ENCODE measurements around the gene APMAP. TPM values are rescaled to one million over a fixed set of nuclear protein-coding genes. Genes with fewer than 3 reads are reported as not detected.

The APMAP gene
- total and polyA plus RNA-seq, 2 of the 13 experiments (the other 11 are each of a cell fraction or from before 2014, with no cell fraction given) = 168 to 214 TPM

GRCh38 chr20:24998631-24999445 lies 6.3 kb upstream of the APMAP start (continued):
- TF ChIP-seq TMF1 (CRISPR knock-in tag; IDR thresholded peaks at IDR 0.05; ENCODE audit: low read depth) (no peak), FIP1L1 (IDR thresholded peaks at IDR 0.05; ENCODE audit: borderline replicate concordance, insufficient read depth, low read depth, low read length) (no peak), SIN3B (IDR thresholded peaks at IDR 0.05; ENCODE audit: low read length) (no peak), STAG1 (CRISPR knock-in tag; IDR thresholded peaks at IDR 0.05) (no peak)

DNA sequence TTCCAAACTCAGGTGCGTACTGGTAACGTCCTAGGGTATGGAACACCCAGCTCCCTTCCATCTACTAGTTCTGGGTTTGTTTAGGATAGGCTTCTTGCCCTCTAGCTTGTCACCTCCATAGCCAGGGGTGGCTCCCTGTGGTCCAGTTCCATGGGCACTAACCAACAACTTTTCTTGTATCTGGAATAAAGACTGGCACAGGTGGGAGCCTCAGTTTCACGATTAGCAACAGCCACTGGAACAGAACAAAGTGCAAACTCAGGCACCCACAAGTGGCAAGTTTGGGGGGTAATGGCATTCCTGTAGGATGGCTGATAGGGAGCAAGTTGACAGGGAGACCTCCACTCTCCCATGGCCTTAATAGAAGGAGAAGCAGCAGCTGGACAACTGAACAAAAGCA lies 5.6 kb upstream of the APMAP start:
- no peak for FAIRE-seq
- Histone ChIP-seq H4K20me1 (ENCODE audit: insufficient read depth, low read length) (no peaks in the 10 kb centered on the region), H3K27me3 (ENCODE audit: control insufficient read depth in 1 of 2, insufficient read depth in 2 of 2, low read length in 2 of 2) (peaks cover 1 to 7% of the 10 kb centered on the region in 2 experiments; a peak in 1 of 5 replicates), H3K4me2 (ENCODE audit: low read depth, low read length) (no peak overlapping the region), H3K9ac (ENCODE audit: insufficient read depth, low read depth, low read length) (no peak overlapping the region), H3K36me3 (replicated peaks in 1 of 2; ENCODE audit: control insufficient read depth in 1 of 2, insufficient read depth in 2 of 2, low read length in 2 of 2) (no peaks in the 10 kb centered on the region), H3K4me3 (replicated peaks in 1 of 3; ENCODE audit: insufficient read depth in 1 of 3, low read depth in 2 of 3, low read length in 3 of 3) (no peak overlapping the region), H3K27ac (ENCODE audit: extremely low read length, insufficient read depth, low read length) (no peak overlapping the region), H2AFZ (ENCODE audit: low read length) (no peak overlapping the region), H3K4me1 (ENCODE audit: insufficient read depth, low read length) (peaks cover 21% of the 10 kb centered on the region), H3K9me3 (ENCODE audit: low read length) (no peaks in the 10 kb centered on the region), H3K79me2 (ENCODE audit: insufficient read depth, low read length) (no peaks in the 10 kb centered on the region)
- DNase-seq (ENCODE audit: low spot score) = no peak
- ChIA-PET POLR2A (no interaction called here), CTCF (ENCODE audit: low intra/inter-chr PET ratio, low total read pairs) (interaction anchor here (6.9 kb wide), 1 partner anchor 67 kb away, joined by 138 read pairs; no protein-coding TSS in a partner anchor)
- intact Hi-C loops (cut with micrococcal nuclease; ENCODE audit: unreplicated experiment) (loop anchor here (10.0 kb wide), 1 partner anchor 397 kb away; the partner anchor contains the start of gene ABHD12), in situ Hi-C loops (cut with HindIII; ENCODE audit: extremely low pct_ligation_motif_present, low pct_unique_long_range_greater_than_20kb) (loop anchor here (5.0 to 10.0 kb wide), 2 partner anchors 64 to 297 kb away; no protein-coding TSS in a partner anchor)
- no TSS peak for BruUV-seq (replicated peaks)
- no peak for ATAC-seq
- 12% methylated on average over 3 of the region's 3 CpGs for WGBS (ENCODE audit: low lambda C conversion rate)
- no peak for TF ChIP-seq ZNF256 (CRISPR knock-in tag; conservative IDR thresholded peaks at IDR 0.05)
- TF ChIP-seq ZNF543 (CRISPR knock-in tag; IDR thresholded peaks at IDR 0.05) = no peak
- TF ChIP-seq ZNF567 (CRISPR knock-in tag; IDR thresholded peaks at IDR 0.05; ENCODE audit: borderline replicate concordance) = no peak
- no peak for TF ChIP-seq RORA (CRISPR knock-in tag; IDR thresholded peaks at IDR 0.05)
- TF ChIP-seq, protein P1, sequence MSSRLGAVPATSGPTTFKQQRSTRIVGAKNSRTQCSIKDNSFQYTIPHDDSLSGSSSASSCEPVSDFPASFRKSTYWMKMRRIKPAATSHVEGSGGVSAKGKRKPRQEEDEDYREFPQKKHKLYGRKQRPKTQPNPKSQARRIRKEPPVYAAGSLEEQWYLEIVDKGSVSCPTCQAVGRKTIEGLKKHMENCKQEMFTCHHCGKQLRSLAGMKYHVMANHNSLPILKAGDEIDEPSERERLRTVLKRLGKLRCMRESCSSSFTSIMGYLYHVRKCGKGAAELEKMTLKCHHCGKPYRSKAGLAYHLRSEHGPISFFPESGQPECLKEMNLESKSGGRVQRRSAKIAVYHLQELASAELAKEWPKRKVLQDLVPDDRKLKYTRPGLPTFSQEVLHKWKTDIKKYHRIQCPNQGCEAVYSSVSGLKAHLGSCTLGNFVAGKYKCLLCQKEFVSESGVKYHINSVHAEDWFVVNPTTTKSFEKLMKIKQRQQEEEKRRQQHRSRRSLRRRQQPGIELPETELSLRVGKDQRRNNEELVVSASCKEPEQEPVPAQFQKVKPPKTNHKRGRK (CRISPR knock-in tag; IDR thresholded peaks at IDR 0.05) = no peak
- no peak for TF ChIP-seq ZC3H13 (CRISPR knock-in tag; IDR thresholded peaks at IDR 0.05)
- TF ChIP-seq, protein P2, sequence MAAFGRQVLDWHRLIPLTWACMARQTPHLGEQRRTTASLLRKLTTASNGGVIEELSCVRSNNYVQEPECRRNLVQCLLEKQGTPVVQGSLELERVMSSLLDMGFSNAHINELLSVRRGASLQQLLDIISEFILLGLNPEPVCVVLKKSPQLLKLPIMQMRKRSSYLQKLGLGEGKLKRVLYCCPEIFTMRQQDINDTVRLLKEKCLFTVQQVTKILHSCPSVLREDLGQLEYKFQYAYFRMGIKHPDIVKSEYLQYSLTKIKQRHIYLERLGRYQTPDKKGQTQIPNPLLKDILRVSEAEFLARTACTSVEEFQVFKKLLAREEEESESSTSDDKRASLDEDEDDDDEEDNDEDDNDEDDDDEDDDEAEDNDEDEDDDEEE (CRISPR knock-in tag; IDR thresholded peaks at IDR 0.05) = no peak
- TF ChIP-seq ZNF468 (CRISPR knock-in tag; IDR thresholded peaks at IDR 0.05) = no peak
- no peak for TF ChIP-seq KLF6 (CRISPR knock-in tag; IDR thresholded peaks at IDR 0.05)
- no peak for TF ChIP-seq ZNF3 (CRISPR knock-in tag; IDR thresholded peaks at IDR 0.05)
- TF ChIP-seq SNAPC4 (CRISPR knock-in tag; IDR thresholded peaks at IDR 0.05) = no peak
- no peak for TF ChIP-seq ZMYM3 (CRISPR knock-in tag; IDR thresholded peaks at IDR 0.05)

Data from HepG2 (cell line).